Lung microvascular endothelial cell (primary cell): Measurements from ENCODE around the gene IL22RA2. TPM values are rescaled to one million over a fixed set of nuclear protein-coding genes. Genes with fewer than 3 reads are reported as not detected.

Experiments
- DNase-seq, 2 donors: peaks; one replicate each; pipeline versions ENCODE4 v3.0.0 to v3.0.0-alpha.2; 2010; ENCODE audit warnings: low read depth in 2 of 2
- total RNA-seq: library from RNA; depleted of rRNA; stranded (reverse); fragments of >200 nt; gene quantifications from 2 replicates; pipeline ENCODE4 v1.2.1, GENCODE V29; 2014

IL22RA2 gene
- total RNA-seq, 1 donor from 2014 or later, result not detected

GRCh38 chr6:137097526-137097925 is 75.9 kb downstream of the IL22RA2 start:
- DNase-seq, result no peak

DNA sequence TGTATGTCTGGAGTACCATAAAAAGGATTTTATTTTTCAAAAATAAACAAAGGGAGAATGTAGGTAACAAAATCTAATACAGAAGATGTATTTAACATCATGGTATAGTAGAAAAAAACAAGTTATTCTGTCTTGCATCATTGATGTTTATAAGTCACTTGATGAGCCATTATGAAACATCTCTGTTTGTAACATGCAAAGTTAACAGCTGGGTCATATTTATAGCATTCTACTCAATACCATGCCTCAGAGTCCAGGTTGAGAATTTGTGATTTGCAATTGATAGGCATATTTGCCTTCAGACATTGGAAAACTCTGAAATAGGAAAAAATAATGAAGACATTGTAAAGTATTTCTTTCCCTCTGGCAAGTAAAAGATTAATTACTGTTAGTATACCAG is 76.4 kb downstream of the IL22RA2 start:
- no peak for DNase-seq

DNA sequence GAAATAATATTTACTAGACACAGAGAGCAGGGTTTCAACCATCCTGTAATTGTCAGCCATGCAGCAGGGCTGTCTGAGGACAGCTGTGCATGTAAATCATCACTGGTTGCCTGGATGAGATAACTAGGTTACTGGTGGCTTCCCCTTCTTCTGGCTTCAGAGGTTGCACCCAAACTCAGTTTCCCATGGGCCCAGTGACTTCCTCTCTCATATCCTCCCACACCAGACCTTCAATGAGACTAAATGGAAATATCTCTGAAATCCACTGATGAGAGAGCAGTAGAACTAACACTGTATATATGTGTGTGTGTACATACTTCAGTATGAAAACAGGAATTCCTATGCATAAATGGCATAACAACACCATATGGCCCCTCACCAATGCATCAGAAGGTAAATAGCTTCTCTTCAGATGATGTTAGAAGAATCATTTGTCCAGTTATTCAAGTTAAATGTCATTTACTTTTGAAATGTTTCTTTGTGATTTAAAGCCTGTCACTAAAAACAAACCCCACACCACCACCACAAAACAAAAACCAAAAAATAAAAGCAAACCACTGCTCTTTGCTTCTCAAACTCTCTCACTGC is 77.7 kb downstream of the IL22RA2 start:
- no peak for DNase-seq

DNA sequence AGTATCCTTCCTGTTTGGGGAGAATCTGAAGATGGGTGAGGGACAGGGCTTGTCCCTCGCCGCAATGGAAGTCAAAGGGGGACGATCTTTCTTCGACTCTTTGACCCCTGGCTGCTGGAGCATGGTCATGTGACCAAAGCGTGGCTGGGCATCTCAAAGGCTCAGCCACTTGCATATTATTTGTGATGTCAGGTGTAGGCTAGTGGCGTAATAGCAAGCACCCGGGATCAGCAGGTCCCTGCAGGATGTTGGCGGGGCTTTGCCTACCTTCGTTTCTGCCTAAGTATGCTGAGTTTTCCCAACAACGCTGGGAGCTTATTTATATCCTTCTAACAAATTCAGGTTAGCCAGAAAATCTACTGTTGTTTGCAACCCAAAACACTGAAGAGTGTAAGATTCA is 78.4 kb downstream of the IL22RA2 start:
- DNase-seq, result no peak

- DNase-seq, result peak; percentile 73 to 76
Observed at GRCh38 chr6:137094411-137095008, 78.9 kb downstream of the IL22RA2 start.

Other genes starting within 250 kb of the IL22RA2 start
- gene IL20RA, start 128.7 kb downstream of the IL22RA2 start, total RNA-seq, result 0.40 and 0.44 TPM in 2 replicates
- 49.7 and 70.4 TPM in 2 replicates for gene IFNGR1, start 45.7 kb upstream of the IL22RA2 start, total RNA-seq